Measurements from ENCODE around the gene KIRREL3.

DNA sequence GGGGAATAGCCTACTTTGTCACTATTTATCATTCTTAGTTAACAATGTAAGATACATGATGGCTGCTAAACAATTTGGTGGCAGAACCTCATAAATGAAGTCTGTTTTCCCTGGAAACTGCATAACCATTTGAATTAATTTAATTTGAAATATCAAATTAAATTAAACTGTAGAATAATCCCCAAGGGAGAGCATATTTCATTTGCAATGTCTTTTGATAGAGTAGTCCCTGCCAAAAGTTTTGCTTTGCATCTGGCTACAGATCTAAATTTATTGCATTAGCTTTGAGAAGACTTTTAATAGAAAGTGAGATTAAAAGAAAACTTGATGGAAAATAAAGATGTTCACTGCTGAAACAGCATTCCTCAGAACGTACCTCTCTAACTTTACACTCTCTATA is 246.6 kb downstream of the KIRREL3 start:
- TF ChIP-seq ZNF121 (CRISPR knock-in tag; conservative IDR thresholded peaks at IDR 0.05) = no peak
- TF ChIP-seq, protein P1, sequence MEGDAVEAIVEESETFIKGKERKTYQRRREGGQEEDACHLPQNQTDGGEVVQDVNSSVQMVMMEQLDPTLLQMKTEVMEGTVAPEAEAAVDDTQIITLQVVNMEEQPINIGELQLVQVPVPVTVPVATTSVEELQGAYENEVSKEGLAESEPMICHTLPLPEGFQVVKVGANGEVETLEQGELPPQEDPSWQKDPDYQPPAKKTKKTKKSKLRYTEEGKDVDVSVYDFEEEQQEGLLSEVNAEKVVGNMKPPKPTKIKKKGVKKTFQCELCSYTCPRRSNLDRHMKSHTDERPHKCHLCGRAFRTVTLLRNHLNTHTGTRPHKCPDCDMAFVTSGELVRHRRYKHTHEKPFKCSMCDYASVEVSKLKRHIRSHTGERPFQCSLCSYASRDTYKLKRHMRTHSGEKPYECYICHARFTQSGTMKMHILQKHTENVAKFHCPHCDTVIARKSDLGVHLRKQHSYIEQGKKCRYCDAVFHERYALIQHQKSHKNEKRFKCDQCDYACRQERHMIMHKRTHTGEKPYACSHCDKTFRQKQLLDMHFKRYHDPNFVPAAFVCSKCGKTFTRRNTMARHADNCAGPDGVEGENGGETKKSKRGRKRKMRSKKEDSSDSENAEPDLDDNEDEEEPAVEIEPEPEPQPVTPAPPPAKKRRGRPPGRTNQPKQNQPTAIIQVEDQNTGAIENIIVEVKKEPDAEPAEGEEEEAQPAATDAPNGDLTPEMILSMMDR (IDR thresholded peaks at IDR 0.05 in 2 of 3, conservative IDR thresholded peaks at IDR 0.05 in 1 of 3; ENCODE audit: insufficient read depth in 2 of 3, low read depth in 1 of 3, low read length in 3 of 3) = no peak
- TF ChIP-seq BRF1 (IDR thresholded peaks at IDR 0.05; ENCODE audit: borderline replicate concordance, extremely low read depth, insufficient read length) = no peak
- TF ChIP-seq SP1 (CRISPR knock-in tag; IDR thresholded peaks at IDR 0.05) = no peak
- no peak for TF ChIP-seq JUN (IDR thresholded peaks at IDR 0.05; ENCODE audit: borderline replicate concordance, low read depth, low read length)
- TF ChIP-seq JUN (CRISPR knock-in tag; IDR thresholded peaks at IDR 0.05; ENCODE audit: borderline replicate concordance) = no peak
- no peak for TF ChIP-seq RFX5 (IDR thresholded peaks at IDR 0.05; ENCODE audit: low read depth, low read length)
- no peak for TF ChIP-seq FOXP4 (CRISPR knock-in tag; IDR thresholded peaks at IDR 0.05; ENCODE audit: borderline replicate concordance)

Measured in K562 (cell line).